Measurements from ENCODE around the gene PPP1R3E.

The PPP1R3E gene

GRCh38 chr14:23324455-23324846, 21.8 kb upstream of the PPP1R3E start:
- TF ChIP-seq, protein P1, sequence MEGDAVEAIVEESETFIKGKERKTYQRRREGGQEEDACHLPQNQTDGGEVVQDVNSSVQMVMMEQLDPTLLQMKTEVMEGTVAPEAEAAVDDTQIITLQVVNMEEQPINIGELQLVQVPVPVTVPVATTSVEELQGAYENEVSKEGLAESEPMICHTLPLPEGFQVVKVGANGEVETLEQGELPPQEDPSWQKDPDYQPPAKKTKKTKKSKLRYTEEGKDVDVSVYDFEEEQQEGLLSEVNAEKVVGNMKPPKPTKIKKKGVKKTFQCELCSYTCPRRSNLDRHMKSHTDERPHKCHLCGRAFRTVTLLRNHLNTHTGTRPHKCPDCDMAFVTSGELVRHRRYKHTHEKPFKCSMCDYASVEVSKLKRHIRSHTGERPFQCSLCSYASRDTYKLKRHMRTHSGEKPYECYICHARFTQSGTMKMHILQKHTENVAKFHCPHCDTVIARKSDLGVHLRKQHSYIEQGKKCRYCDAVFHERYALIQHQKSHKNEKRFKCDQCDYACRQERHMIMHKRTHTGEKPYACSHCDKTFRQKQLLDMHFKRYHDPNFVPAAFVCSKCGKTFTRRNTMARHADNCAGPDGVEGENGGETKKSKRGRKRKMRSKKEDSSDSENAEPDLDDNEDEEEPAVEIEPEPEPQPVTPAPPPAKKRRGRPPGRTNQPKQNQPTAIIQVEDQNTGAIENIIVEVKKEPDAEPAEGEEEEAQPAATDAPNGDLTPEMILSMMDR (IDR thresholded peaks at IDR 0.05) = no peak

GRCh38 chr14:23323838-23324454, 21.3 kb upstream of the PPP1R3E start:
- TF ChIP-seq, protein P1 (IDR thresholded peaks at IDR 0.05) = no peak

- TF ChIP-seq, protein P1 (IDR thresholded peaks at IDR 0.05) = no peak
Measured at GRCh38 chr14:23322568-23323517, 20.2 kb upstream of the PPP1R3E start.

DNA sequence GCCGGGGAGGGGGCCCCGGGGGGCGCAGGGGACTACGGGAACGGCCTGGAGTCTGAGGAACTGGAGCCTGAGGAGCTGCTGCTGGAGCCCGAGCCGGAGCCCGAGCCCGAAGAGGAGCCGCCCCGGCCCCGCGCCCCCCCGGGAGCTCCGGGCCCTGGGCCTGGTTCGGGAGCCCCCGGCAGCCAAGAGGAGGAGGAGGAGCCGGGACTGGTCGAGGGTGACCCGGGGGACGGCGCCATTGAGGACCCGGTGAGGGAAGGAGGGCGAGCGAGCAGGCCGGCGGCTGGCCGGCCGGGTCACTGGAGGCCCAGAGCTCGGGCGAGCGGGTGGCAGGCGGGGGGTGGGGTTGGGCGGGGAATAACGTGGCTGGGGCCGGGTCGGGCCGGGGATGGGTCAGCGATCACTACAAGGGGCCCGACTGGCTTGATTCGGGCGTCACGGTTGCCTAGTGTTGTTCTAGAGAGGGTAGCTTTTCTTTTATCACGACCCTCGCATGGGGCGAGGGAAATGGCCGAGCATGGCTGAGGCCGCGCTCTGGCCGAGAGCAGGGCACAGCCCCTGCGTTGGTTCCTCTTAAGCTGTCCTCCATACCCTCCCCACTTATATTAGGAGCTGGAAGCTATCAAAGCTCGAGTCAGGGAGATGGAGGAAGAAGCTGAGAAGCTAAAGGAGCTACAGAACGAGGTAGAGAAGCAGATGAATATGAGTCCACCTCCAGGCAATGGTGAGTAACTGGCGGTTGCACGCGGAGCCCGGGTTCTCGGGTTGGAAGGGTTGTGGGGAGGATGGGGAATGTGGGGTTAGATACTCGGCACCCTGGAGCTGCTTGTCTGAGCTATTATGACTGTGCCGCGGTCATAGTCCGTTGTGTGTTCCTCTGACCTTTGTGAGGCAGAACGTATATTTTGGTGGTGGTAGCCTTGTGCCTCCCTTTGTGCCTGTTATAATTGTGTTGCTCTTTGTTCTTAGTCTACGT, 19.2 kb upstream of the PPP1R3E start:
- TF ChIP-seq, protein P1 (IDR thresholded peaks at IDR 0.05) = no peak

GRCh38 chr14:23320584-23321571, 18.2 kb upstream of the PPP1R3E start, which contains the start of gene PABPN1:
TSS of gene PABPN1 (plus strand) at chr14:23321457. CDS start at chr14:23321470, 13 bp downstream.
- TF ChIP-seq, protein P1 (IDR thresholded peaks at IDR 0.05) = no peak

- TF ChIP-seq, protein P1 (IDR thresholded peaks at IDR 0.05) = no peak
Measured at GRCh38 chr14:23319746-23320583, 17.3 kb upstream of the PPP1R3E start.
